Right lobe of liver (tissue), 4 donors: ENCODE results near the gene MCF2L2.

Source experiments
- CTCF ChIP-seq, 4 donors: fragments of 200-600 bp in 3 of 4; fragments of 450-650 bp in 1 of 4; IDR thresholded peaks; one replicate each; pipeline versions ENCODE4 v1.5.1 to v1.8.0; 2016 to 2022; ENCODE audit warnings: antibody characterized with exemption in 4 of 4, mild to moderate bottlenecking in 2 of 4
- POLR2A ChIP-seq: fragments of 450-650 bp; IDR thresholded peaks from one replicate; pipeline ENCODE4 v1.6.1; 2017; ENCODE audit warnings: antibody characterized with exemption, mild to moderate bottlenecking
- donor health status: DM: no; HTN: no; CAD: no.
- donor health status: DM: no; HTN: no; CAD: no.
- donor health status: DM: no; HTN: yes; CAD: no.

GRCh38 chr3:183328164-183328563, 100.3 kb downstream of the MCF2L2 start:
- no peak for TF ChIP-seq CTCF (IDR thresholded peaks at IDR 0.05)
- no peak for TF ChIP-seq POLR2A
